Thyroid gland (tissue), 4 donors: ENCODE data around the gene MARCKSL1. TPM values are rescaled to one million over a fixed set of nuclear protein-coding genes. Genes with fewer than 3 reads are reported as not detected.
A peak's percentile ranks its signal among the peaks of the same experiment; 100 is the strongest.

Experiments
- DNase-seq, 2 donors: peaks; one replicate each; pipeline ENCODE4 v3.0.0-alpha.2; 2019
- H3K27ac ChIP-seq, 3 donors: fragments of 200-600 bp; sonication (generic); 1 replicate in 2 of 3; 2 replicates in 1 of 3; pipeline ENCODE4 v1.5.1; 2016 to 2019; ENCODE audit warnings: mild to moderate bottlenecking in 1 of 3, moderate library complexity in 1 of 3
- H3K27me3 ChIP-seq: fragments of 200-600 bp; sonication (generic); one replicate; pipeline ENCODE4 v1.5.1; 2019
- H3K36me3 ChIP-seq, 2 donors: fragments of 200-600 bp; sonication (generic); one replicate each; pipeline ENCODE4 v1.5.1; 2016 to 2019
- H3K4me1 ChIP-seq, 2 donors: fragments of 200-600 bp; sonication (generic); one replicate each; pipeline ENCODE4 v1.5.1; 2017 to 2019
- H3K4me3 ChIP-seq, 3 donors: fragments of 200-600 bp; sonication (generic); replicated peaks in 1 of 3; 1 replicate in 2 of 3; 2 replicates in 1 of 3; pipeline ENCODE4 v1.5.1; 2016; ENCODE audit warnings: mild to moderate bottlenecking in 1 of 3
- H3K9me3 ChIP-seq: fragments of 200-600 bp; sonication (generic); one replicate; pipeline ENCODE4 v1.5.1; 2017
- CTCF ChIP-seq, 6 experiments: fragments of 200-600 bp in 3 of 6; fragments of 450-650 bp in 3 of 6; sonication (generic) in 3 of 6; IDR thresholded peaks; one replicate each; pipeline ENCODE4 v1.5.1; 2016 to 2019; ENCODE audit warnings: antibody characterized with exemption in 6 of 6, mild to moderate bottlenecking in 2 of 6, inconsistent platforms in 1 of 6, moderate library complexity in 1 of 6
- POLR2A ChIP-seq, 2 donors: fragments of 450-650 bp; IDR thresholded peaks; one replicate each; pipeline ENCODE4 v1.6.1; 2017; ENCODE audit warnings: antibody characterized with exemption in 2 of 2, mild to moderate bottlenecking in 2 of 2, moderate library complexity in 1 of 2
- WGBS, 2 donors: methylation state at CpG; one replicate each; pipeline ENCODE4 v1.1.5; 2017; 5-methylcytosine and 5-hydroxymethylcytosine counted together
- intact Hi-C: fragments of 100-400 bp; cut with DNase I; formaldehyde crosslinking; loops from one replicate; pipeline ENCODE4 v1.15.1; 2023
- total RNA-seq, 4 donors: library from RNA; depleted of rRNA; stranded (reverse); fragments of >200 nt; gene quantifications; one replicate each; pipeline ENCODE4 v1.2.3, GENCODE V29; 2016

The MARCKSL1 gene
- total RNA-seq, 4 donors from 2014 or later = 62.1 to 97.3 (median 70.6) TPM

- peak overlapping the region in 2 of 3 donors; percentile 4 to 24 for H3K27ac ChIP-seq
- WGBS, 2 donors = 92 to 94% methylated on average over 8 to 11 of the region's 11 CpGs
- H3K27me3 ChIP-seq = no peaks in the 10 kb centered on the region
- TF ChIP-seq POLR2A (IDR thresholded peaks at IDR 0.05) (no peak), CTCF (IDR thresholded peaks at IDR 0.05) (no peak)
- intact Hi-C loops = no loop called here
- peaks cover 13 to 36% of the 10 kb centered on the region in 2 donors for H3K4me1 ChIP-seq
- H3K36me3 ChIP-seq = no peaks in the 10 kb centered on the region
- H3K9me3 ChIP-seq = no peaks in the 10 kb centered on the region
- no peak for DNase-seq
- H3K4me3 ChIP-seq = no peak overlapping the region
Measured at GRCh38 chr1:32341186-32341757, 5.2 kb upstream of the MARCKSL1 start.

DNA sequence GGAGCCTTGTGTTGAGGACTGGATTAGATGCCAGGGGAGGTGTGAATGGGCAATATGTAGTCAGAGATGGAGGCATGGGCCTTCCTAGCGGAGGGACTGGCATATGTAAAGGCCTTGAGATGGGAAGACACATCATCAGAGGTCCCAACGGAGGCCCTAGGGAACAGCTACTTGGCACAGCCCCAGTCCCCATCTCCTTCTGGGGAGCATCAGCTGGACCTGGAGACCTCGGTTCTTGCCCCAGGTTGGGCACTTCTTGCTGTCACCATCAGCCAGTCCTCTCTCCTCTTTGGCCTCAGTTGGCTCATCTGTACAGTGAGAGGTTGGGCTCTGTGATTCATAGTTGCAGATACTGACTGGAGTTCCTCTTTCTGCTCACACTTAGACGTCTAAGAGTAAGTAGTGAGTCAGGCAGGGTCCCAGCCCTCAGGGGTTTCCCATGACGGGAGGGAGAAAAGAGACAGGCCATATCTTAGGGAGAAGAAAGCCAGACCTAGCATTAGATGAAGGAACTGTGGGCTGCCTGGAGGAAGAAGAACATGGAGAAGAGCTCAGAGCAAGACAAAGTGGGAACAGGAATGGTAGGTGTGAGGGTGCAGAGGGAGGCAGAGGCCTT lies 3.4 kb upstream of the MARCKSL1 start:
- DNase-seq = no peak
- intact Hi-C loops = loop anchor here (10.0 kb wide), 1 partner anchor 105 kb away; no protein-coding TSS in a partner anchor
- Histone ChIP-seq H3K4me1 (peaks cover 11 to 26% of the 10 kb centered on the region in 2 donors), H3K27me3 (no peaks in the 10 kb centered on the region), H3K4me3 (no peak overlapping the region), H3K9me3 (no peaks in the 10 kb centered on the region), H3K27ac (no peak overlapping the region), H3K36me3 (no peaks in the 10 kb centered on the region)
- whole genome bisulfite sequencing, 2 donors = 79 to 86% methylated on average over 5 of the region's 5 CpGs
- TF ChIP-seq CTCF (IDR thresholded peaks at IDR 0.05) (no peak), POLR2A (IDR thresholded peaks at IDR 0.05) (no peak)

DNA sequence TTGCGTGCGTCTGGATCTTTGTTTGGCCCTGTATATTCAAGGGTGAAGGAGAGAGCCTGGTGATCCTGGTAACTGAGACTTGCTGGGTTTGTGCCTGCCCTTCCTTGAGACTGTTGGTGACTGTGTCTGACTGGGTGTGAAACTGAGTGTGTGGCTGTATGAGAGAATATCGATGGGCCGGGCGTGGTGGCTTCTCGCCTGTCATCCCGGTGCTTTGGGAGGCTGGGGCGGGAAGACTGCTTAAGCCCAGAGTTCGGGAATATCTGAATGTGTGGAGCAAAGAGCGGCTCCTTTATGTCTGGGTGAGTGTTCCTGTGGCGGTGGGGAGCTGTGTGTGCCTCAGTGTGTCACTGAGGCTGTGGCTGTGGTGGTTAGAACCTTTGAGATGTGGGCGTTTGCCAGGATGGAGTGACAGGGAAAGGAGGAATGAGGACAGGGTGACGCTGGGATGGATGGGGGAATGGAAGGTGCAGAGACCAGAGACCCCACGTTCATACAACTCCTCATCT lies 2.7 kb upstream of the MARCKSL1 start:
- intact Hi-C loops = loop anchor here (10.0 kb wide), 1 partner anchor 104 kb away; no protein-coding TSS in a partner anchor
- Histone ChIP-seq H3K27me3 (no peaks in the 10 kb centered on the region), H3K4me3 (no peak overlapping the region), H3K27ac (no peak overlapping the region), H3K9me3 (no peaks in the 10 kb centered on the region), H3K4me1 (peaks cover 18 to 34% of the 10 kb centered on the region in 2 donors), H3K36me3 (no peaks in the 10 kb centered on the region)
- 87 to 96% methylated on average over 14 of the region's 14 CpGs for WGBS, 2 donors
- no peak for DNase-seq
- TF ChIP-seq POLR2A (IDR thresholded peaks at IDR 0.05) (no peak), CTCF (IDR thresholded peaks at IDR 0.05) (no peak)

GRCh38 chr1:32337855-32338636 lies 2.0 kb upstream of the MARCKSL1 start:
- TF ChIP-seq POLR2A (IDR thresholded peaks at IDR 0.05) = no peak
- TF ChIP-seq CTCF (IDR thresholded peaks at IDR 0.05) = no peak
- intact Hi-C loops = loop anchor here (10.0 kb wide), 1 partner anchor 103 kb away; no protein-coding TSS in a partner anchor
- WGBS, 2 donors = 80 to 85% methylated on average over 9 to 16 of the region's 16 CpGs
- DNase-seq = no peak
- peaks cover 22 to 39% of the 10 kb centered on the region in 2 donors for H3K4me1 ChIP-seq
- H3K4me3 ChIP-seq = no peak overlapping the region
- H3K27me3 ChIP-seq = no peaks in the 10 kb centered on the region
- no peaks in the 10 kb centered on the region for H3K9me3 ChIP-seq
- no peaks in the 10 kb centered on the region for H3K36me3 ChIP-seq
- no peak overlapping the region for H3K27ac ChIP-seq
